ENCODE measurements around the gene ARHGAP42.

Gene ARHGAP42

DNA sequence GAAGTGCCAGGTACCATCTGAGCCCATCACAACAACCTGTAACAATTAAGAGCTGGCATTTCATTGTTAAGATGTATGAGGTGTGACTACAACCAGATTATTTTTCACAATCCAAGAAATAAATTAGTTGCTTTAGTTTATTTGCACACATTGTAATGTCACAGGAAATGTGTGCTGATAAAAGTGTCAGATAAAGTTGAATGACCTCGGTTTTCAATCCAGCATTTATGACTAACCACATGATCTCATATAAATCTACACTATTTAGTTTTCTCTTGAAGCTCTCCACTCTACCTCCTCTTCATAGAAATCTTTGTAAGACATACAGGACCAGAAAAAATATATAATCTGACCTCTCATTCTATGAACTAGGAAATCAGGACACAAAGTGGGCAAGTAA is 276.3 kb downstream of the ARHGAP42 start:
- TF ChIP-seq, protein P1, sequence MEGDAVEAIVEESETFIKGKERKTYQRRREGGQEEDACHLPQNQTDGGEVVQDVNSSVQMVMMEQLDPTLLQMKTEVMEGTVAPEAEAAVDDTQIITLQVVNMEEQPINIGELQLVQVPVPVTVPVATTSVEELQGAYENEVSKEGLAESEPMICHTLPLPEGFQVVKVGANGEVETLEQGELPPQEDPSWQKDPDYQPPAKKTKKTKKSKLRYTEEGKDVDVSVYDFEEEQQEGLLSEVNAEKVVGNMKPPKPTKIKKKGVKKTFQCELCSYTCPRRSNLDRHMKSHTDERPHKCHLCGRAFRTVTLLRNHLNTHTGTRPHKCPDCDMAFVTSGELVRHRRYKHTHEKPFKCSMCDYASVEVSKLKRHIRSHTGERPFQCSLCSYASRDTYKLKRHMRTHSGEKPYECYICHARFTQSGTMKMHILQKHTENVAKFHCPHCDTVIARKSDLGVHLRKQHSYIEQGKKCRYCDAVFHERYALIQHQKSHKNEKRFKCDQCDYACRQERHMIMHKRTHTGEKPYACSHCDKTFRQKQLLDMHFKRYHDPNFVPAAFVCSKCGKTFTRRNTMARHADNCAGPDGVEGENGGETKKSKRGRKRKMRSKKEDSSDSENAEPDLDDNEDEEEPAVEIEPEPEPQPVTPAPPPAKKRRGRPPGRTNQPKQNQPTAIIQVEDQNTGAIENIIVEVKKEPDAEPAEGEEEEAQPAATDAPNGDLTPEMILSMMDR (IDR thresholded peaks at IDR 0.05): no peak

DNA sequence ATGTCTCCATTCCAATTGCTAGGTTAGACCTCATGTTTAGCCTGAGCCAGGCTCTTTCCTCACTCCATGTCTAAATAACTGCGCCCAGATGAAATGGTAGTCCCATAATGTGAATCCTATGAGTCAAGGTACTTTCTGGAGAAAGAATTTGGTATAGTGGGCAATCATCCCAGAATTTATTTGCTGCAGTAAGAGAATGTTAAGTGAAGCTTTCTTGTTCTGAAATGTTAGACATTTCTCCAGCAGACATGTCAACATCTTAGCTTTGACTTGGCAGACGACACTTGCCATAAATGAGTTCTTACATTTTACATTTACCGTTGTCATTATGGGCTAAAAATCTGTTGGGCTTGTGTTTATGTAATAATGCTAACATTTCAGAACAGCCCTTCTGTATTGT is 277.3 kb downstream of the ARHGAP42 start:
- TF ChIP-seq, protein P1 (IDR thresholded peaks at IDR 0.05): no peak

DNA sequence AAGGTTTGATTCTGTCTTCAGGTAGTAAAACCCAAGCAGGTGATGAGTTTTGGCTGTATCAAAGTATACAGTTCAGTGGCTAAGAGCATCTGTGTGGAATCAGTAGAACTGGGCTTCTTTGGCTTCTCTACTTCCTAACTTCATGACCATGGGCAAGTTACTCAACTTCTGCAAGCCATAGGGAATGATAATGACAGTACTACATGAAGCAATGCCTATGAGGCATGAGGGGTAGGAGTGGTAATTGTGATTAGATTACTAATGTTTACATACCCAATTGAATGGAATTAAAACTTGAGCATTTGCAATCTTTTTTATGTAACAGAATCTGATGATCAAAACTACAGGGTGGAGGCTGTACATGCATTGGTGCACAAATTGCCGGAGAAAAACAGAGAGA is 278.3 kb downstream of the ARHGAP42 start:
- TF ChIP-seq, protein P1 (IDR thresholded peaks at IDR 0.05): no peak

DNA sequence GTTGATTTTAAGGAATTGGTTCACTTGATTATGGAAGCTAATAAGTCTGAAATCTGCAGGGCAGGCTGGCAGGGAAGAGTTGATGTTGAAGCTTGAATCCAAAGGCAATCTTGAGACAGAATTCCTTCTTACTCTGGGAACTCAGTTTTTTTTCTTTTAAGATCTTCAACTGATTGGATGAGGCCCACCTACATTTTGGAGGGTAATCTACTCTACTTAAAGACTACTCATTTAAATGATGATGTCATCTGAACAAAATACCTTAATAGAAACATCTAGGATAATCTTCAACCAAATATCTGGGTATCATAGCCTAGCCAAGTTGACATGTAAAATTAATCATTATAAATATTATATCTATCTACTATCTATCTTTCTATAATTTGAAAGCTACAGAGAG is 279.3 kb downstream of the ARHGAP42 start:
- TF ChIP-seq, protein P1 (IDR thresholded peaks at IDR 0.05): no peak

DNA sequence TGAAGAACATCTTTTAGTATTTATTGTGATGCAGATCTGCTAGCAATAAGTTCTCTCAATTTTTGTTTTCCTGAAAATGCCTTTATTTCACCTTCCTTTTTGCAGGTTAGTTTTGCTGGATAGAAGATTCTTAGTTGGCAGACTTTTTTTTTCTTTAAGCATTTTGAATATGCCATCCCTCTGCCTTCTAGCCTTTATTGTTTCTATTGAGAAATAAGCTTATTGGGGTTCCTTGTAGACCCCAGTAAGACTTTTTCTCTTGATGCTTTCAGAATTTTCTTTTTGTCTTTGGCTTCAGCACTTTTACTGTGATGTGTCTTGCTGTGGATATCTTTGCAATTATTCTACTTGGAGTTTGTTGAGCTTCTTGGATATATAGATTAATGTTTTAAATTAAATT is 281.9 kb downstream of the ARHGAP42 start:
- TF ChIP-seq, protein P1 (IDR thresholded peaks at IDR 0.05): no peak

DNA sequence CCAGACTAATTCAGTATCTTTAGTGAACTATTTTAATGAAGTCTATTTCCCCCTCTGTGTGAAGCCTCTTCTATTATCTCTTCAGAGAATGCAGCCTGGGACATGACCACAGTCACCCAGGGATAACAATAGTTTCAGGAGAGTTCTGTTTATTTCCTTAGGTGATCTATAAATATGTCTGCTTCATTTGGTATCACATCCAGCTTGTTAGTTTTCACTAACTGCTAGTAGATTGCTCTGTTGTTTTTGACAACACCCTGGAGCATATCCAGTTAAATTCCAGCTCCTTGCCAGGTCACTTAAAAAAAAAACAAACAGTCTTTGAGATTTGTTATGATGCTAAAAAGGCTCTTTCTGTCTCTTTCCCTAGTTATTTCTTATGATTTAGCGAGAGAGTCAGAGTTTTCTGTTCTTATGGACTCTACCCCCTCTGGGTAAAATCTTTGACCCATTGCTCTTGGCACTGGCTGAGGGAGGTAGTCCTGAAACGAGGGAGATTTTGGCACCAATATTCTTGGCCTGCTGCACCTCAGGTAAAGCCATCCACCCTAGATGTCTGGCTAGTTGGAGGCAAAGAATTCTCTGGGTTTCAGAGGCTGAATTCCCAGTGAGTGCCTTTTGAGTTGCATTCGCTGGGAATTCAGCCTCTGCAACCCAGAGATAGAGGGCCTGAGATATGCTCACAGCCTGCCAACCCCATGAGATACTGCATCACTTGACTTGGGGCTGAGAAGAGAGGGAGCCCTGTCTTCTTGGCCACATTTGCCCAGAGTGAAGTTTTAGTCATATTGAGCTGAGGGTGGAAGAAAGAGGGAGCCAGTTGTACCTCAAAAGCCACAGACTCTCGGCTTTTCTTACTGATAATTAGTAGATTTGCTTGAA is 283.4 kb downstream of the ARHGAP42 start:
- TF ChIP-seq, protein P1 (IDR thresholded peaks at IDR 0.05): no peak

DNA sequence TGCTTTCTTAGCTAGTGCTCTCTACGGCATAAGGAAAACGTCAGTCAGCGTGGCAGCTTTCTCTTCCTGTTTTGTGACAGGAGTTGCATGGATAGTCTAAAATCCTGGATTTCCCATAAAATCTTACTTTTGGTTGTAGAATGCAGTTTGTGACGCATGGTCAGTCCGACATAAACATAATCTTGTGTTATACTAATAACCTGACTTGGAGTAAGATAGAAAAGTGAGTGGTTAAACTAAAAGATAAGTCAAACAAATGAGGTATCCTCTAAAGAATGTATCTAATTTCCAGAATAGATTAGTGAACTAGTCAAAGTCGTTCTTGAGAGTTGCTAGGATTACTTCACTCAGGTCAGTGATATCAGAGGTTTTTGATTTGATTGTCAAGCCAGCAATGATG is 285.0 kb downstream of the ARHGAP42 start:
- TF ChIP-seq, protein P1 (IDR thresholded peaks at IDR 0.05): no peak
